Right ventricle myocardium superior (tissue), 1 donor: Measurements from ENCODE around the gene GRIK2. TPM values are rescaled to one million over a fixed set of nuclear protein-coding genes. Genes with fewer than 3 reads are reported as not detected.

Source experiments
- ATAC-seq: fragments of 200-7000 bp; cut with Tn5 transposase; one replicate; pipeline ENCODE4 v1.9.1; 2020; ENCODE audit warnings: mild to moderate bottlenecking; ENCODE audit not compliant: poor library complexity
- DNase-seq: peaks from one replicate; pipeline ENCODE4 v3.0.0-alpha.2; 2020
- intact Hi-C: fragments of 100-400 bp; cut with DNase I; formaldehyde crosslinking; loops from one replicate; pipeline ENCODE4 v1.11.2; 2022
- total RNA-seq: library from RNA; stranded (reverse); fragmentation: NEBNext Ultra II Directional; extraction: Animal tissue kit (Norgen Biotek cat#: 25700); gene quantifications from one replicate; pipeline ENCODE4 v1.2.1, GENCODE V29; 2021
- donor health status: DM: no; HTN: yes; CAD: no; lungs with severe emphysema.

Gene GRIK2
- total RNA-seq, 1 donor from 2014 or later: 5.5 TPM

GRCh38 chr6:101878554-101879276 lies 485.2 kb downstream of the GRIK2 start:
- DNase-seq (no peak), ATAC-seq (no peak)
- intact Hi-C loops: no loop called here

GRCh38 chr6:101879782-101880181 lies 486.3 kb downstream of the GRIK2 start:
- no peak for ATAC-seq
- intact Hi-C loops: no loop called here
- DNase-seq: no peak

- no peak for DNase-seq
- ATAC-seq: no peak
- intact Hi-C loops: no loop called here
These were observed 490.0 kb downstream of the GRIK2 start for GRCh38 chr6:101883505-101883904.

DNA sequence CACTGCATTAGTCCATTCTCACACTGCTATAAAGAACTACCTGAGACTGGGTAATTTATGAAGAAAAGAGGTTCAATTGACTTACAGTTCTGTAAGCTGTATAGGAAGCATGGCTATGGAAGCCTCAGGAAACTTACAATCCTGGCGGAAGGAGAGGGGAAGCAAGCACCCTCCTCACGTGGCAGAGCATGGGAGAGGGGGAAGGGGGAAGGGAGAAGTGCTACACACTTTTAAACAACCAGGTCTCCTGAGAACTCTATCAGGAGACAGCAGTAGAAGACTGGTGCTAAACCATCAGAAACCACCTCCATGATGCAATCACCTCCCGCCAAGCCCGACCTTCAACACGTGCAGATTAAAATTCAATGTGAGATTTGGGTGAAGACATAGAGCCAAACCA lies 494.0 kb downstream of the GRIK2 start:
- DNase-seq: no peak
- intact Hi-C loops: no loop called here
- no peak for ATAC-seq

DNA sequence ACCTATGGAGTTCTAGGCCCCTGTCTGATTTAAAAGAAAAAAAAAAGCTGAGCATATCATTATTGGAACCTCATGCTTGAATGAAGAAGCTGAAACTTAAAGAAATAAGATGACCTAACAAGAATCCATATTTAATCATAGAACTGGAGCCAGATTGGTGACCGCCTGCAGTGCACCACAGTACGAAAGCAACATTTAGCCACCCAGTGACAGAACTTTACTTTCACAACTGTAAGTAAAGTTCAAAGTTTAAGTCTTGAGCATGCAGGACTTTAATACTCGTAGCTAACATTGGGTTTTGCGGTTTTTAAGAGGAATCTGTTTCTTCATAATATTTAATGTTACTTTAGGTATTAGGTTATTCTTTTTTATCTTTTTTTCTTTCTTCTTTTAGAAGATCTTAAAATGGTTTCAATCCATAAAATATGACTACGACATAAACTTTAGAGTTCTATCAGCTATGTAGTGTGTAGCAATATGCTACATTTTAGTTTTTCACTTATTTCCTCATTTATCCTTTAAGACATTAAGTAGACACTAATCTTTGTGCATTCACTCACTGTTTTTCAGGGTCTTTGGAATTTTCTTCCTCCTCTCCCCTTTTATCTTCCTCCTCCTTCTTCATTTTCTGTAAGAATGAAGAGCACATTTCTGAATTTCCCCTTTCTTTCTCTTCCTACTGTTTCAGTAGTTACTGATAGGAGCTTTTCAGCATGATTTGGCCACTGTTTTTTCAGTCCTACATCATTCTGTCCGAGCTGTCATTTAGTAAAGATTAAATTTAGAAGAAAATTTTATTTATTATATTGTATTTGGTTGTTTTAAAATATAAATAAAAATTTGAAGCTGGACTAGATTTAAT lies 514.1 kb downstream of the GRIK2 start:
- ATAC-seq (no peak), DNase-seq (no peak)
- intact Hi-C loops: no loop called here

GRCh38 chr6:101909366-101909765 lies 515.9 kb downstream of the GRIK2 start:
- DNase-seq: no peak
- no peak for ATAC-seq
- intact Hi-C loops: no loop called here

GRCh38 chr6:101912311-101912710 lies 518.8 kb downstream of the GRIK2 start:
- intact Hi-C loops: no loop called here
- DNase-seq (no peak), ATAC-seq (no peak)

DNA sequence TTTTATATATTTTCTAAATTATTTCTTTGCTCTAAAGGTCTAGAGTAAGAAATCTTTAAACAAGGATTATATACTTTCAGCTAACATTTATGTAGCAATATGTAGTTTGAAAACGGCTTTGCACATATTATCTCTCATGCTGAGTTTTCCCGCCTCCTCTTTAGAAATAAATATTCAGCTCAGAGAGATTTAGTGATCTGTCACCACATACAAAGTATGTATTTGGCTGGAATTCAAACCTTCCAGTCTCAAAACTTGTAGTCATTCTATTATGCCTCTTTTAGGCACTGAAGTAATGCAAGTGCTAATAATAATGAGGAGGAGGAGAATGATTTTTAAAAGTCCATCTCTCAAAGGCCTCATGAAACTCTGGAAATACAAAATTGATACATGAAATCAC lies 525.0 kb downstream of the GRIK2 start:
- intact Hi-C loops: no loop called here
- DNase-seq (no peak), ATAC-seq (no peak)

DNA sequence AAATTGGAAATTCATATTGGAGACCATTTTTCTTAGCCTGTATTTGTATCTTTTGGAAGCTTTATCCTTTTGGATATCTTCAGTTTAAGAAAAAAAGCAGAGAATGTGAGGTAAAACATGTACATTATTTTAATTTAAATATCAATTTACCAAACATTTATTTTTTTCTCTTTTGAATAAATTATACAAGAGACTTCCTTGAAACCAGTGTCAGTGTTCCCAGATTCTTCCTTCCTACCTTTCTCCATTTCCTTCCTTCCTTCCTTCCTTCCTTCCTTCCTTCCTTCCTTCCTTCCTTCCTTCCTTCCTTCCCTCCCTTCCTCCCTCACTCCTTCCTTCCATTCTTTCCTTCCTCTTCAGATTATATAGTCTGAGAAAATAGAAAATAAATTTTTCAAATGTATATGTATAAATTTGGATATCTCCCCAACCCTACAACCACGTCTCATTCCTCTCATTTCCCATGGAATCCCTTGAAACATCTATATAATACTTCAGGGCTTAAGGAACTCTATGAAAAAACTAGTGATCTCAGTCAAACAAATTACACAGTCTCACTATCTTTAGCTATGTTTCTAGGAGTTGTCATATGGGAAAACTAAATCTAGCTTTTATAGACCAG lies 528.4 kb downstream of the GRIK2 start:
- ATAC-seq: no peak
- intact Hi-C loops: no loop called here
- DNase-seq: no peak

GRCh38 chr6:101926149-101926925 lies 532.8 kb downstream of the GRIK2 start:
- DNase-seq: no peak
- no peak for ATAC-seq
- intact Hi-C loops: no loop called here

DNA sequence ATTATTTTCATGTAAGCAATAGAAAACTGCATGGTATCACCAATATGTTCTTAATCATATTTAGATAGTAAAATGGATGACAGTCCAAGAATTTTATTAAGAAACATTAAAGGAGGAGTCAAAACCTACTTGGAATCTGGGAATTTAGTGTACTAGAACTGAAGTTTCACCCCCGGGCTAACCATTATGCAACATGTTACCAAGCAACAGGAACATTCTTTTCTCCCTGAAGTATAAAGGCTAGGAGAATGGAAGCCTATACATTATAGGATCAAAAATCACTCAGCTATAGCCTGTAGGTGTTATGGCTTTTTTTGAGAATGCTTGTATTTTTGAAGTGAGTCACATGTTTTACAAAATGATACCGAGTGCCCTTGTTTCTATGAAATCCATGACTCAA lies 538.3 kb downstream of the GRIK2 start:
- intact Hi-C loops: no loop called here
- DNase-seq: no peak
- no peak for ATAC-seq

GRCh38 chr6:101932704-101933103 lies 539.2 kb downstream of the GRIK2 start:
- intact Hi-C loops: no loop called here
- ATAC-seq (no peak), DNase-seq (no peak)

GRCh38 chr6:101935732-101936131 lies 542.2 kb downstream of the GRIK2 start:
- ATAC-seq: no peak

GRCh38 chr6:101936516-101936915 lies 543.0 kb downstream of the GRIK2 start:
- ATAC-seq: no peak
- intact Hi-C loops: no loop called here
- no peak for DNase-seq

More at GRCh38 chr6:101935732-101936131, 542.2 kb downstream of the GRIK2 start:
- intact Hi-C loops: no loop called here
- no peak for DNase-seq

- intact Hi-C loops: no loop called here
- no peak for DNase-seq
- no peak for ATAC-seq
These were observed 543.6 kb downstream of the GRIK2 start for GRCh38 chr6:101937108-101937507.

DNA sequence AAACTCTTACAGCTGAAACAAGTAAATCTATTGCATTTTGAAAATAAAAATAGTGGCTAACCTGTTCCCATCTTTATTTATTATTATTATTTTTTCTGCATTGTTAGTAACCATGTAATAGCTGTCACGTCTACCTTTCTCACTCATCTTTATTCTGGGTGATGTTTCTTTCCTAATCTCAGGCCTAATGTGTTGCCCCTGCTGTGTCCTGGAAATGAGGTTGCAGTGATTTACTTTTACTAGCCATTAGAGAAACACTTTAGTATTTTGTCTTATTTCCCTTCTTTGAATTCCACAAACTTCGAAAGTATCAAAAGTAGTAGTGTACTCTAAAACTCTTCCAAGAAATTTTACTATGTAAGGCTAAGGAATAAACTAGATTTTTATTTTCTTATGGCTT lies 546.9 kb downstream of the GRIK2 start:
- no peak for DNase-seq
- intact Hi-C loops: no loop called here
- no peak for ATAC-seq

GRCh38 chr6:101956961-101957360 lies 563.5 kb downstream of the GRIK2 start:
- DNase-seq: no peak

GRCh38 chr6:101961357-101961756 lies 567.8 kb downstream of the GRIK2 start:
- intact Hi-C loops: no loop called here
- no peak for DNase-seq
- ATAC-seq: no peak

More at GRCh38 chr6:101956961-101957360, 563.5 kb downstream of the GRIK2 start:
- intact Hi-C loops: no loop called here
- ATAC-seq: no peak

GRCh38 chr6:101980924-101981323 lies 587.4 kb downstream of the GRIK2 start:
- no peak for DNase-seq
- intact Hi-C loops: no loop called here
- no peak for ATAC-seq
